HG03457 (cell line): ENCODE results near the gene TSPAN11.
"Not testable (repeated sequence)": the region's sequence is repeated elsewhere in the genome, so short reads cannot be mapped to it uniquely, and the experiment has no call there.

Experiments
- ATAC-seq: cut with Tn5 transposase; IDR thresholded peaks from one replicate; pipeline ENCODE4 v1.9.1; 2021; ENCODE audit warnings: moderate number of reproducible peaks; ENCODE audit not compliant: unreplicated experiment

The TSPAN11 gene

GRCh38 chr12:30926243-30927221 is at the start of gene TSPAN11:
TSPAN11 (plus strand) TSS chr12:30926748; CDS start chr12:30953992, 27,244 bp downstream.
- ATAC-seq: no peak

GRCh38 chr12:30877105-30877875 is 49.3 kb upstream of the TSPAN11 start:
- ATAC-seq: no peak

GRCh38 chr12:30878024-30878423 is 48.5 kb upstream of the TSPAN11 start:
- no peak for ATAC-seq

GRCh38 chr12:30880061-30880460 is 46.5 kb upstream of the TSPAN11 start:
- ATAC-seq: no peak

- no peak for ATAC-seq
These were observed 45.7 kb upstream of the TSPAN11 start for GRCh38 chr12:30880813-30881212.

GRCh38 chr12:30882706-30883105 is 43.8 kb upstream of the TSPAN11 start:
- no peak for ATAC-seq

GRCh38 chr12:30884799-30885198 is 41.7 kb upstream of the TSPAN11 start:
- ATAC-seq: no peak

- ATAC-seq: no peak
These were observed 41.2 kb upstream of the TSPAN11 start for GRCh38 chr12:30885321-30885720.

GRCh38 chr12:30887226-30887625 is 39.3 kb upstream of the TSPAN11 start:
- ATAC-seq: no peak

- no peak for ATAC-seq
These were observed 38.3 kb upstream of the TSPAN11 start for GRCh38 chr12:30888241-30888640.

- not testable (repeated sequence) for ATAC-seq
These were observed 32.0 kb upstream of the TSPAN11 start for GRCh38 chr12:30894531-30894930.

- ATAC-seq: no peak
These were observed 30.1 kb upstream of the TSPAN11 start for GRCh38 chr12:30896461-30896860.

GRCh38 chr12:30898846-30899245 is 27.7 kb upstream of the TSPAN11 start:
- no peak for ATAC-seq

- no peak for ATAC-seq
These were observed 26.2 kb upstream of the TSPAN11 start for GRCh38 chr12:30900351-30900750.

- ATAC-seq: no peak
These were observed 24.5 kb upstream of the TSPAN11 start for GRCh38 chr12:30902001-30902400.

GRCh38 chr12:30902596-30902995 is 24.0 kb upstream of the TSPAN11 start:
- no peak for ATAC-seq

- ATAC-seq: no peak
These were observed 21.0 kb upstream of the TSPAN11 start for GRCh38 chr12:30905463-30906009.

- no peak for ATAC-seq
These were observed 18.3 kb upstream of the TSPAN11 start for GRCh38 chr12:30908076-30908721.

GRCh38 chr12:30908722-30909348 is 17.7 kb upstream of the TSPAN11 start:
- no peak for ATAC-seq

GRCh38 chr12:30909349-30910037 is 17.1 kb upstream of the TSPAN11 start:
- no peak for ATAC-seq
